Cardiac muscle cell (in vitro differentiated cells and primary cell): ENCODE measurements around the gene ZXDC. TPM values are rescaled to one million over a fixed set of nuclear protein-coding genes. Genes with fewer than 3 reads are reported as not detected.

Experiments
- DNase-seq, 2 donors: peaks; one replicate each; pipeline versions ENCODE4 v3.0.0 to v3.0.0-alpha.2; 2010 to 2017; ENCODE audit warnings: low read depth in 1 of 2, low spot score in 1 of 2
- H3K27ac ChIP-seq: fragments of 200-600 bp; sonication (generic); 2 replicates; pipeline ENCODE4 v1.5.1; 2016
- H3K27me3 ChIP-seq: fragments of 200-600 bp; sonication (generic); 2 replicates; pipeline ENCODE4 v1.6.0; 2016; ENCODE audit warnings: control low read depth
- H3K36me3 ChIP-seq: fragments of 200-600 bp; sonication (generic); 2 replicates; pipeline ENCODE4 v1.5.1; 2016; ENCODE audit warnings: control low read depth
- H3K4me1 ChIP-seq: fragments of 200-600 bp; sonication (generic); 2 replicates; pipeline ENCODE4 v1.8.1; 2017; ENCODE audit warnings: low read depth, mild to moderate bottlenecking, mixed run types
- H3K4me3 ChIP-seq: fragments of 200-600 bp; sonication (generic); 2 replicates; pipeline ENCODE4 v1.5.1; 2016; ENCODE audit warnings: mild to moderate bottlenecking
- H3K9me3 ChIP-seq: fragments of 200-600 bp; sonication (generic); 2 replicates; pipeline ENCODE4 v1.5.1; 2017; ENCODE audit warnings: low read depth, mild to moderate bottlenecking, control low read depth
- polyA plus RNA-seq: library from polyadenylated mRNA; unstranded; fragments of >200 nt; fragmentation: Nextera tagmentation; extraction: Ambion mirVana; gene quantifications from 2 replicates; pipeline ENCODE4 v1.2.1, GENCODE V29; 2016
- total RNA-seq: library from RNA; depleted of rRNA; stranded (reverse); fragments of >200 nt; gene quantifications from 2 replicates; pipeline ENCODE4 v1.2.3, GENCODE V29; 2016
- TF ChIP-seq, protein P1 (sequence below): IDR thresholded peaks from 2 replicates; pipeline ENCODE4 v1.5.1; 2012; ENCODE audit warnings: low read depth, mild to moderate bottlenecking, low read length

Gene ZXDC
- total and polyA plus RNA-seq, 2 experiments from 2014 or later = 40.4 to 56.3 TPM

DNA sequence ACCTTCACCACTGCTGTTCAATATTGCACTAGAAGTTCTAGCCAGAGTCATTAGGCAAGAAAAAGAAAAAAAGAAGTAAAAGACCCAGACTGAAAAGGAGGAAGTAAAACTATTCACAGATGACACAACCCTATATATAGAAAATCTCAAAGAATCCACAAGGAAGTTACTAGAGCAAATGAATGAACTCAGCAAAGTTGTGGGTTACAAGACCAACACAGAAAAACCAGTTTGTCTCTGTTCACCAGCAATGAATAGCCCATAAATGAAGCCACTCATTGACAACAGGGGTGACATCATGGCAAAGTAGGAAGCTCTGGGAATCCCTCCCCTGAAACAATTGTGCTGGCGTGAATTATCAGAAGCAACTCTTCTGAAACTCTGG lies 76.3 kb downstream of the ZXDC start:
- Histone ChIP-seq H3K27ac (no peak overlapping the region), H3K36me3 (no peaks in the 10 kb centered on the region), H3K4me1 (peaks cover 4% of the 10 kb centered on the region), H3K27me3 (peaks cover 22% of the 10 kb centered on the region), H3K9me3 (no peaks in the 10 kb centered on the region), H3K4me3 (no peak overlapping the region)
- DNase-seq = no peak
- TF ChIP-seq, protein P1, sequence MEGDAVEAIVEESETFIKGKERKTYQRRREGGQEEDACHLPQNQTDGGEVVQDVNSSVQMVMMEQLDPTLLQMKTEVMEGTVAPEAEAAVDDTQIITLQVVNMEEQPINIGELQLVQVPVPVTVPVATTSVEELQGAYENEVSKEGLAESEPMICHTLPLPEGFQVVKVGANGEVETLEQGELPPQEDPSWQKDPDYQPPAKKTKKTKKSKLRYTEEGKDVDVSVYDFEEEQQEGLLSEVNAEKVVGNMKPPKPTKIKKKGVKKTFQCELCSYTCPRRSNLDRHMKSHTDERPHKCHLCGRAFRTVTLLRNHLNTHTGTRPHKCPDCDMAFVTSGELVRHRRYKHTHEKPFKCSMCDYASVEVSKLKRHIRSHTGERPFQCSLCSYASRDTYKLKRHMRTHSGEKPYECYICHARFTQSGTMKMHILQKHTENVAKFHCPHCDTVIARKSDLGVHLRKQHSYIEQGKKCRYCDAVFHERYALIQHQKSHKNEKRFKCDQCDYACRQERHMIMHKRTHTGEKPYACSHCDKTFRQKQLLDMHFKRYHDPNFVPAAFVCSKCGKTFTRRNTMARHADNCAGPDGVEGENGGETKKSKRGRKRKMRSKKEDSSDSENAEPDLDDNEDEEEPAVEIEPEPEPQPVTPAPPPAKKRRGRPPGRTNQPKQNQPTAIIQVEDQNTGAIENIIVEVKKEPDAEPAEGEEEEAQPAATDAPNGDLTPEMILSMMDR = no peak

DNA sequence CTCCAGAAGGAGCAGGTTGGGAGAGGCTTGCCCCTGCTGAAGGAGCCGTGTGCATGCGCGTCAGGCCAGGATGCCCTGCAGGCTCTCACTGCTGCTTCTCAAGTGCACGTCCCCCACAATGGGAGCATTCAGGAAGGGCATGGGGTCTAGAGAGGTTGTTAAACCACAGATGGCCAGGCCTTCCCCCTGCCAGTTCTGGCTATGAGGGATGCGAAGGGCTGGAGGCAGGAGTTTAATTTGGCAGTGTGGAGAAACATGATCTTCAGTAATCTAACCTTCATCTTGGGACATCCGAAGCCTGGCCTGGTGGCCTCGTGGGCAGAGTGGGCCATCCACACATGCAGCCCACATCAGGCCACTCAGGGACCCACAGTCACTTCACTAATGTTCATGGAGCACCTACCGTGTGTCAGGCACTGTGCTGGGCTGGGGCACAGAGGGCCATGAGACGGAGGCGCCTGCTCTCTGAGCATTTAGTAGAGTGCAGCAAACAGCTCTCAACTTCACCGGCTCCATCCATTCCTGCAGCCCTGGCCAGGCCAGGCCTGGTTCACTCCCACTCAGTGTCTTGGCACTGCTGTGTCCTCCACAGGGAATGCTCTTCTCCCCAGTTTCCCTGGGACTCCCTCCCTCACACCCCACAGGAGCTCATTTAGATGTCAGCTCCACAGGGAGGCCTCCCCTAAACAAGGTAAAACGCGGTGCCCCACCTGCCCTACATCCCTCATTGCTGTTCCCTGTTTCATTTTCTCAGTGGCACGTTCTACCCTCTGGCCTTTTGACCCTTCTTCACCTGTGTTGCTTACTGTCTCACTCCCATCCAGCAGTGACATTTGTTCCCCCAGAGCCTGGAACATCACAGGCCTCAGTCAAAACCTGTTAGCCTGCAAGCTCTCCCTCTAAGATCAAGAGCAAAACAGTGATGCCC lies 77.0 kb downstream of the ZXDC start:
- Histone ChIP-seq H3K4me3 (no peak overlapping the region), H3K4me1 (peaks cover 4% of the 10 kb centered on the region), H3K27me3 (peaks cover 28% of the 10 kb centered on the region), H3K36me3 (no peaks in the 10 kb centered on the region), H3K27ac (no peak overlapping the region), H3K9me3 (no peaks in the 10 kb centered on the region)
- DNase-seq = no peak
- TF ChIP-seq, protein P1 = no peak

DNA sequence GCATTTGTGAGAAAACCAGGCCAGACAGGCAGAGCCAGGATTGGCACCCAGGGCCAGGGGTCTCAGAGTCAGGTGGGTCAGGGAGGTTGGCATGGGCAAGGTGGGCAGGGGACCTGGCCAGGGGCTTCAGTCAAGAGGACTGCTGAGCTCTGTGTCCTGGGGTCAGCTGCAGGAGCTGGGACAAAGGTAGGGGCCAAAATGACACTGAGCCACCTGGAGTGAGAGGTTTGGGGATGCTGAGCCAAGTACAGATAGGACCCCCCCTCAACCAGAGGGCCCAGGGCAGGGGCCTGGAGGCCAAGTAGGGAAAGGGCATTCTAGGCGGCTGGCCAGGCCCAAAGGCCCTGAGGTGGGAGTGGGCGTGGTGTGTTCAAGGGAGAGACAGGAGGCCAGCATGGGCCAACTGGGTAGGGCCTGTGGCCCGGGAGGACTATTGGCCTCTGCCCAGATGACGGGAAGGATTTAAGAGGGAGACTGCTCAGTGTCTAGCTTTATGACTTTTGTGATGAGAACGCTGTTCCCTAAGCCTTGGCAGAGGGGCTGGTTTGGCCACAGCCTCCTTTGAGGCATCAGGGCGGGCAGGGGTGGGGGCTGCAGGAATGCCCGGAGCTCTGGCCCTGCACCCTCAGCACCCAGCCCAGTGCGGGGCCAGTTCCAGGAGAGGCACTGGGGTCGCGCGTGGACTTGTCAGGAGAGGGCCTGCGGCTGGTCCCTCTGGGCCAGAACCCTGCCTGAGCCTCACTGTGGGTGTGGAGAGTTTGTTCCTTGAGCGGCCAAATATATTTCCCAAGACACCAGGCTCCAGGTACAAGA lies 77.9 kb downstream of the ZXDC start:
- TF ChIP-seq, protein P1 = no peak
- no peaks in the 10 kb centered on the region for H3K36me3 ChIP-seq
- peaks cover 4% of the 10 kb centered on the region for H3K4me1 ChIP-seq
- no peak overlapping the region for H3K4me3 ChIP-seq
- no peaks in the 10 kb centered on the region for H3K9me3 ChIP-seq
- DNase-seq = no peak
- peaks cover 34% of the 10 kb centered on the region for H3K27me3 ChIP-seq
- no peak overlapping the region for H3K27ac ChIP-seq

DNA sequence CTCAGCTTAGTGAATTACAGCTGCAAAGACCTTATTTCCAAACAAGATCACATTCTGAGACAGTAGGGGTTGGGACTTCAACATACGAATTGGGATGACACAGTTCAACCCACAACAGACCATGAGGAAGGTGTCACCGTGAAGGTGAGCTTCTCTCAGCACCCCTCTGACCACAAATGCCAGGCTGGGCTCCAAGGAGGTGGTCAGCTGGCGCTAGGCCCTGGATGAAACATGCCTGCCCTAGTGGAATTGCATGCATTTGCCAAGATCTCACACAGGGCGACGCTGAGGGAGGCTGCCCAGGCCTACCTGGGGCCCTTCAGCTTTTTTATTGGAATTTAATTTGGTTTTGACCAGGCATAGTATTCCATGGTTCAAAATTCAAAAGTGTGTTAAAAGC lies 79.2 kb downstream of the ZXDC start:
- no peak overlapping the region for H3K27ac ChIP-seq
- H3K4me1 ChIP-seq = peaks cover 4% of the 10 kb centered on the region

DNA sequence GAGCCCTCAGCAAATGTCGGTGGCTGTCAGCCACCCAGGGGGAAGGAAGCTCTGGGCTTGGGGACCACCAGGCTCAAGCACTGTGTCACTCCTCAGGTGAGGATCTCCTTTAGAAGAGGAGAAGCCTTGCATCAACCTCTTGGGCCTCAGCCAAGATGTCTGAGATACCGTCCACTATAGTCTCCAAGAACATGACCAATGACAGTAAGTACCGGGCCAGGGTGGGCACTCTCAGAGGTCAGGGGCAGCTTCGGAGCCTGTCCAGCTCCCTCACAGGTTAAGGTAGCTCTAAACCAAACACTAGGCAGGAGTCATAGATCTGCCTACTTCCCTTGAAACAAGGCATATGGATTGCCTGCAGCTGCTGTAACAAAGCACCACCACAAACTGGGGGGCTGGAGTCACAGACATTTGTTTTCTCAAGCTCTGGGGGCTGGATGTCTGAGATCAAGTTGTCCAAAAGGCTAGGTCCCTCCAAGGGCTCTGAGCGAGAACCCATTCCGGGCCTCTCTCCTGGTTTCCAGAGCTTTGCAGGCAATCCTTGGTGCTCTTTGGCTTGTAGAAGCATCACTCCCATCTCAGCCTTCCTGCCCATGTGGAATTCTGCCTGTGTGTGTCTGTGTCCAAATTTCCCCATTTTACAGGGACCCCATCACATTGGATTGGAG lies 79.7 kb downstream of the ZXDC start:
- TF ChIP-seq, protein P1 = no peak

More for the DNA sequence above, 79.2 kb downstream of the ZXDC start:
- TF ChIP-seq, protein P1 = no peak
- Histone ChIP-seq H3K9me3 (no peaks in the 10 kb centered on the region), H3K4me3 (no peak overlapping the region), H3K36me3 (no peaks in the 10 kb centered on the region), H3K27me3 (peaks cover 34% of the 10 kb centered on the region)
- no peak for DNase-seq

More for the DNA sequence above, 79.7 kb downstream of the ZXDC start:
- Histone ChIP-seq H3K4me3 (no peak overlapping the region), H3K9me3 (no peaks in the 10 kb centered on the region), H3K27me3 (peaks cover 34% of the 10 kb centered on the region), H3K4me1 (peaks cover 4% of the 10 kb centered on the region), H3K36me3 (no peaks in the 10 kb centered on the region), H3K27ac (no peak overlapping the region)
- no peak for DNase-seq
